Caco-2 (cell line): Measurements from ENCODE around the gene XPO5. TPM values are rescaled to one million over a fixed set of nuclear protein-coding genes. Genes with fewer than 3 reads are reported as not detected.

Experiments
- BruUV-seq: library from RNA; stranded (reverse); fragments of 400-500 nt; replicated peaks from 2 replicates; lab custom pipeline; 2021; lab: Mats Ljungman, UMichigan
- CTCF ChIA-PET: fragments of 300-600 bp; sonication (Branson Sonifier 250); formaldehyde crosslinking; loops from one replicate; lab custom pipeline; 2022; ENCODE audit warnings: antibody characterized with exemption; lab: Charles Lee
- POLR2A ChIA-PET: fragments of 300-600 bp; sonication (Branson Sonifier 250); formaldehyde crosslinking; loops from one replicate; lab custom pipeline; 2022; ENCODE audit warnings: antibody characterized with exemption; lab: Charles Lee
- DNase-seq, 2 experiments: peaks; one replicate each; pipeline versions ENCODE4 v3.0.0 to v3.0.0-alpha.2; 2020 to 2022
- H3K27me3 ChIP-seq: replicated peaks from 2 replicates; pipeline ENCODE4 v1.6.0; 2011; ENCODE audit warnings: low read length; ENCODE audit not compliant: control insufficient read depth, insufficient read depth
- H3K36me3 ChIP-seq: 2 replicates; pipeline ENCODE4 v1.5.1; 2011; ENCODE audit warnings: low read length; ENCODE audit not compliant: control insufficient read depth, insufficient read depth
- H3K4me1 ChIP-seq: fragments of 250-450 bp; sonication (Bioruptor Pico); 2 replicates; pipeline ENCODE4 v1.5.1; 2020; ENCODE audit warnings: mild to moderate bottlenecking
- H3K4me3 ChIP-seq: 2 replicates; pipeline ENCODE4 v1.5.1; 2011; ENCODE audit warnings: low read depth, mild to moderate bottlenecking, control low read depth, low read length
- H3K9me3 ChIP-seq: fragments of 250-450 bp; sonication (Bioruptor Pico); 2 replicates; pipeline ENCODE4 v1.5.1; 2020; ENCODE audit warnings: mild to moderate bottlenecking, moderate library complexity
- H3K27ac Mint-ChIP-seq: one replicate; pipeline ENCODE4 v1.8.0; 2022; ENCODE audit warnings: mixed read lengths; ENCODE audit not compliant: unreplicated experiment
- H3K27me3 Mint-ChIP-seq: one replicate; pipeline ENCODE4 v1.8.0; 2022; ENCODE audit warnings: mixed read lengths; ENCODE audit not compliant: insufficient read depth, unreplicated experiment
- H3K36me3 Mint-ChIP-seq: one replicate; pipeline ENCODE4 v1.8.0; 2022; ENCODE audit warnings: mild to moderate bottlenecking, mixed read lengths; ENCODE audit not compliant: insufficient read depth, unreplicated experiment
- H3K4me1 Mint-ChIP-seq: one replicate; pipeline ENCODE4 v1.8.0; 2022; ENCODE audit warnings: low read depth, mixed read lengths; ENCODE audit not compliant: unreplicated experiment
- H3K4me3 Mint-ChIP-seq: one replicate; pipeline ENCODE4 v1.8.0; 2022; ENCODE audit warnings: mild to moderate bottlenecking, moderate library complexity, mixed read lengths; ENCODE audit not compliant: unreplicated experiment
- H3K9me3 Mint-ChIP-seq: one replicate; pipeline ENCODE4 v1.8.0; 2022; ENCODE audit warnings: mixed read lengths; ENCODE audit not compliant: unreplicated experiment
- CTCF ChIP-seq, 2 experiments: fragments of 200-600 bp in 1 of 2; IDR thresholded peaks; 1 replicate in 1 of 2; 2 replicates in 1 of 2; pipeline versions ENCODE4 v1.5.1 to v1.8.0; 2011 to 2022; ENCODE audit warnings: antibody characterized with exemption in 1 of 2, control low read depth in 1 of 2, inconsistent platforms in 1 of 2, low read depth in 1 of 2, low read length in 1 of 2, mild to moderate bottlenecking in 1 of 2, moderate library complexity in 1 of 2; ENCODE audit not compliant: insufficient read depth in 1 of 2, severe bottlenecking in 1 of 2, unreplicated experiment in 1 of 2
- intact Hi-C: fragments of 100-400 bp; cut with micrococcal nuclease; formaldehyde crosslinking; loops from one replicate; pipeline ENCODE4 v1.10.0; 2022; ENCODE audit not compliant: unreplicated experiment
- total RNA-seq: library from RNA; stranded (reverse); gene quantifications from 2 replicates; pipeline ENCODE4 v1.2.3, GENCODE V29; 2022

Gene XPO5
- total RNA-seq, 1 experiment from 2014 or later, result 79.3 TPM

- no peak overlapping the region for H3K27ac Mint-ChIP-seq
- no peaks in the 10 kb centered on the region for H3K27me3 Mint-ChIP-seq
- no peak overlapping the region for H3K4me3 Mint-ChIP-seq
- no peak overlapping the region for H3K4me3 ChIP-seq
- H3K36me3 ChIP-seq, result no peaks in the 10 kb centered on the region; the same call in 1 of the 2 replicates
- intact Hi-C loops, result no loop called here
- H3K36me3 Mint-ChIP-seq, result peaks cover 82% of the 10 kb centered on the region
- H3K4me1 ChIP-seq, result no peaks in the 10 kb centered on the region
- H3K27me3 ChIP-seq, result no peaks in the 10 kb centered on the region
- POLR2A ChIA-PET, result no interaction called here
- CTCF ChIA-PET, result no interaction called here
- H3K4me1 Mint-ChIP-seq, result no peaks in the 10 kb centered on the region
- no TSS peak for BruUV-seq
- no peak for TF ChIP-seq CTCF (IDR thresholded peaks at IDR 0.05; ENCODE audit: insufficient read depth in 1 of 2, low read depth in 1 of 2, low read length in 1 of 2, severe bottlenecking in 1 of 2, unreplicated experiment in 1 of 2)
- DNase-seq, result no peak
- no peaks in the 10 kb centered on the region for H3K9me3 Mint-ChIP-seq
- no peaks in the 10 kb centered on the region for H3K9me3 ChIP-seq
These were observed 28.6 kb downstream of the XPO5 start for GRCh38 chr6:43547222-43547621.

DNA sequence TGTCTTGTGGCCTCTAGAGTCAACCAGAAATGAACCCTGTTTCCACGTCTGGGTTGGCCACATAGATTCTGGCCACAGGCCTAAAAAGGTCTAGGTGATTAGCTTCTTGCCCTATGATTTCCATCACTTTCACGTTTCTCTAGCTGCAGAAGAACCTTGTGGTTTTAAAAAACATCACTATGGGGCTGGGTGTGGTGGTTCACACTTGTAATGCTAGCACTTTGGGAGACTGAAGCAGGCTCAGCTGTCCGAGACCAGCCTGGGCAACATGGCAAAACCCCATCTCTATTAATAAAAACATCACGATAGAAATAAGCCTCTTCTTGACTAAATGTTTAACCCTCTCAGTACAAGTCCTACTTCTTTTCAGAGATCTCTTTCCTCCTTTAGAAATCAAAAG, 31.4 kb downstream of the XPO5 start:
- H3K27me3 Mint-ChIP-seq, result no peaks in the 10 kb centered on the region
- no peak overlapping the region for H3K27ac Mint-ChIP-seq
- H3K9me3 Mint-ChIP-seq, result no peaks in the 10 kb centered on the region
- no peak for TF ChIP-seq CTCF (IDR thresholded peaks at IDR 0.05; ENCODE audit: insufficient read depth in 1 of 2, low read depth in 1 of 2, low read length in 1 of 2, severe bottlenecking in 1 of 2, unreplicated experiment in 1 of 2)
- intact Hi-C loops, result no loop called here
- ChIA-PET CTCF (no interaction called here), POLR2A (no interaction called here)
- H3K36me3 Mint-ChIP-seq, result peaks cover 82% of the 10 kb centered on the region
- Histone ChIP-seq H3K9me3 (no peaks in the 10 kb centered on the region), H3K27me3 (no peaks in the 10 kb centered on the region), H3K4me1 (no peaks in the 10 kb centered on the region), H3K36me3 (no peaks in the 10 kb centered on the region; the same call in 1 of the 2 replicates), H3K4me3 (no peak overlapping the region)
- no TSS peak for BruUV-seq
- H3K4me1 Mint-ChIP-seq, result no peaks in the 10 kb centered on the region
- no peak overlapping the region for H3K4me3 Mint-ChIP-seq
- no peak for DNase-seq

DNA sequence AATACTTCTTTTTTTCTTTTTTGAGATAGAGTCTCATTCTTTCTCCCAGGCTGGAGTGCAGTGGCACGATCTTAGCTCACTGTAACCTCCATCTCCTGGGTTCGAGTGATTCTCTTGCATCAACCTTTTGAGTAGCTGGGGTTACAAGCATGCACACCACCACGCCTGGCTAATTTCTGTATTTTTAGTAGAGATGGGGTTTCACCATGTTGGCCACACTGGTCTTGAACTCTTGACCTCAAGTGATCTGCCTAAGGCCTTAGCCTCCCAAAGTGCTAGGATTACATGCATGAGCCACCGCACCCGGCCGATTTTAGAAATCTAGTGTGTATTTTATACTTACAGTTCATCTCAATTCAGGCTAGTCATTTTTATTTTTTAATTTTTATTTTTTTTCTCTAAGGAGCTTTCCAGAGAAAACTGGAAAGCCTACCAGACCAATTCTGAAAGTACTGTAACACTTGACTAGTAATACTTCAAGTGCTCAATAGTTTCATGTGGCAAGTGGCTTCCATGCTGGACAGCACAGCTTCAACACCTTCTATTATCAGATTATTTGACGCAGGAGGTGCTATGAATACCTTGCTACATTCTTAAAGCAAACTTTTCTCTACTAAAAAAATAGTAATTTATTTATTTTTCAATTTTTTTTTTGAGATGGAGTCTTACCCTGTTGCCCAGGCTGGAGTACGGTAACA, 33.9 kb downstream of the XPO5 start:
- H3K4me1 Mint-ChIP-seq, result no peaks in the 10 kb centered on the region
- DNase-seq, result no peak
- H3K9me3 ChIP-seq, result no peaks in the 10 kb centered on the region
- ChIA-PET POLR2A (interaction anchor here (0.6 to 0.7 kb wide), 2 partner anchors 35 to 1494 kb away, joined by 3 to 4 read pairs; no protein-coding TSS in a partner anchor), CTCF (no interaction called here)
- no peaks in the 10 kb centered on the region for H3K36me3 ChIP-seq
- no peak for TF ChIP-seq CTCF (IDR thresholded peaks at IDR 0.05; ENCODE audit: insufficient read depth in 1 of 2, low read depth in 1 of 2, low read length in 1 of 2, severe bottlenecking in 1 of 2, unreplicated experiment in 1 of 2)
- peaks cover 70% of the 10 kb centered on the region for H3K36me3 Mint-ChIP-seq
- H3K4me1 ChIP-seq, result no peaks in the 10 kb centered on the region
- H3K4me3 ChIP-seq, result no peak overlapping the region
- BruUV-seq, result no TSS peak
- H3K9me3 Mint-ChIP-seq, result no peaks in the 10 kb centered on the region
- intact Hi-C loops, result no loop called here
- no peaks in the 10 kb centered on the region for H3K27me3 ChIP-seq
- H3K27me3 Mint-ChIP-seq, result no peaks in the 10 kb centered on the region
- H3K27ac Mint-ChIP-seq, result no peak overlapping the region
- no peak overlapping the region for H3K4me3 Mint-ChIP-seq
